Measurements from ENCODE around the gene DUSP28.
A peak's percentile ranks its signal among the peaks of the same experiment; 100 is the strongest.
"Not testable (repeated sequence)": the region's sequence is repeated elsewhere in the genome, so short reads cannot be mapped to it uniquely, and the experiment has no call there.

DUSP28 gene

GRCh38 chr2:240527153-240527750 lies 32.9 kb upstream of the DUSP28 start:
- DNase-seq (ENCODE audit: low spot score) = no peak

GRCh38 chr2:240528406-240529040 lies 31.6 kb upstream of the DUSP28 start:
- DNase-seq (ENCODE audit: low spot score) = no peak

GRCh38 chr2:240529344-240529999 lies 30.7 kb upstream of the DUSP28 start:
- DNase-seq (ENCODE audit: low spot score) = no peak

- no peak for DNase-seq (ENCODE audit: low spot score)
These were observed 30.0 kb upstream of the DUSP28 start for GRCh38 chr2:240530181-240530580.

- DNase-seq (ENCODE audit: low spot score) = no peak
These were observed 29.1 kb upstream of the DUSP28 start for GRCh38 chr2:240531038-240531437.

GRCh38 chr2:240532031-240532775 lies 28.0 kb upstream of the DUSP28 start:
- DNase-seq (ENCODE audit: low spot score) = no peak

- no peak for DNase-seq (ENCODE audit: low spot score)
These were observed 22.0 kb upstream of the DUSP28 start for GRCh38 chr2:240538031-240538780.

GRCh38 chr2:240539101-240539500 lies 21.1 kb upstream of the DUSP28 start:
- DNase-seq (ENCODE audit: low spot score) = not testable (repeated sequence)

- DNase-seq (ENCODE audit: low spot score) = no peak
These were observed 20.3 kb upstream of the DUSP28 start for GRCh38 chr2:240539906-240540305.

GRCh38 chr2:240551288-240551687 lies 8.9 kb upstream of the DUSP28 start:
- no peak for DNase-seq (ENCODE audit: low spot score)

GRCh38 chr2:240551811-240552210 lies 8.3 kb upstream of the DUSP28 start:
- no peak for DNase-seq (ENCODE audit: low spot score)

GRCh38 chr2:240553956-240554480 lies 6.1 kb upstream of the DUSP28 start:
- DNase-seq (ENCODE audit: low spot score) = no peak

GRCh38 chr2:240554767-240555493 lies 5.2 kb upstream of the DUSP28 start:
- DNase-seq (ENCODE audit: low spot score) = no peak

- no peak for DNase-seq (ENCODE audit: low spot score)
These were observed 4.5 kb upstream of the DUSP28 start for GRCh38 chr2:240555541-240556250.

GRCh38 chr2:240556553-240557100 lies 3.5 kb upstream of the DUSP28 start:
- peak; percentile 84 for DNase-seq (ENCODE audit: low spot score)

GRCh38 chr2:240557101-240557751 lies 2.9 kb upstream of the DUSP28 start:
- no peak for DNase-seq (ENCODE audit: low spot score)

- DNase-seq (ENCODE audit: low spot score) = peak; percentile 65
These were observed 2.3 kb upstream of the DUSP28 start, which contains the start of gene ANKMY1 for GRCh38 chr2:240557808-240558207. Gene ANKMY1 (minus strand): TSS chr2:240557988. CDS start chr2:240557335, 653 bp downstream.

GRCh38 chr2:240558236-240558761 lies 1.9 kb upstream of the DUSP28 start:
- DNase-seq (ENCODE audit: low spot score) = no peak

- no peak for DNase-seq (ENCODE audit: low spot score)
These were observed 871 bp upstream of the DUSP28 start for GRCh38 chr2:240559286-240559685.

Measured in CD4-positive, alpha-beta T cell treated with Interleukin-15 for 4 hours (primary cell).